Endothelial cell of umbilical vein (primary cell): ENCODE data around the gene ZWINT. TPM values are rescaled to one million over a fixed set of nuclear protein-coding genes. Genes with fewer than 3 reads are reported as not detected.

Experiments
- BruUV-seq: library from RNA; stranded (reverse); fragments of 400-500 nt; replicated peaks from 2 replicates; lab custom pipeline; 2021; lab: Mats Ljungman, UMichigan
- CTCF ChIA-PET: fragments of 300-600, 350-600 bp; sonication (Branson Sonifier 250); formaldehyde crosslinking; loops from one replicate; lab custom pipeline; 2021; ENCODE audit warnings: antibody characterized with exemption, inconsistent platforms; lab: Charles Lee
- POLR2A ChIA-PET: fragments of 300-600, 350-600 bp; sonication (Branson Sonifier 250); formaldehyde crosslinking; loops from one replicate; lab custom pipeline; 2021; ENCODE audit warnings: antibody characterized with exemption, inconsistent platforms; lab: Charles Lee
- DNase-seq: peaks from one replicate; pipeline ENCODE4 v3.0.0-alpha.2; 2011; ENCODE audit warnings: low read depth, low spot score
- FAIRE-seq: peaks from 2 replicates; lab custom pipeline; 2011; peaks lifted over from hg19 to GRCh38; lab: Jason Lieb, UNC
- H2AFZ ChIP-seq: 2 replicates; pipeline ENCODE4 v1.6.0; 2012; ENCODE audit warnings: low read depth, low read length, control low read depth, inconsistent platforms
- H3K27ac ChIP-seq: 2 replicates; pipeline ENCODE4 v1.5.1; 2011; ENCODE audit warnings: low read depth, mild to moderate bottlenecking, control low read depth, low read length, moderate library complexity; ENCODE audit not compliant: insufficient read depth
- H3K27me3 ChIP-seq, 2 experiments: 2 replicates each; pipeline versions ENCODE4 v1.6.0 to v1.6.1; 2011; ENCODE audit warnings: low read length in 2 of 2, mixed read lengths in 1 of 2; ENCODE audit not compliant: control insufficient read depth in 2 of 2, insufficient read depth in 2 of 2
- H3K36me3 ChIP-seq, 2 experiments: 2 replicates in 1 of 2; 3 replicates in 1 of 2; pipeline ENCODE4 v1.5.1; 2011; ENCODE audit warnings: low read length in 2 of 2, mild to moderate bottlenecking in 1 of 2, moderate library complexity in 1 of 2; ENCODE audit not compliant: control insufficient read depth in 2 of 2, insufficient read depth in 2 of 2; ENCODE audit errors: extremely low read depth in 1 of 2
- H3K4me1 ChIP-seq: 3 replicates; pipeline ENCODE4 v1.5.1; 2011; ENCODE audit warnings: mild to moderate bottlenecking, low read length; ENCODE audit not compliant: control insufficient read depth, insufficient read depth; ENCODE audit errors: extremely low read depth
- H3K4me2 ChIP-seq: 2 replicates; pipeline ENCODE4 v1.6.1; 2011; ENCODE audit warnings: low read length, control low read depth, mixed read lengths; ENCODE audit not compliant: insufficient read depth
- H3K4me3 ChIP-seq, 3 experiments: fragments of 200-600 bp in 1 of 3; sonication (generic), shearing (Covaris generic) in 1 of 3; replicated peaks in 1 of 3; 2 replicates each; pipeline ENCODE4 v1.5.1; 2011 to 2016; ENCODE audit warnings: control low read depth in 3 of 3, low read length in 3 of 3, mild to moderate bottlenecking in 2 of 3, inconsistent platforms in 1 of 3, low read depth in 1 of 3, moderate library complexity in 1 of 3; ENCODE audit not compliant: insufficient read depth in 1 of 3
- H3K79me2 ChIP-seq: 2 replicates; pipeline ENCODE4 v1.6.0; 2012; ENCODE audit warnings: low read length, inconsistent platforms; ENCODE audit not compliant: control insufficient read depth, insufficient read depth
- H3K9ac ChIP-seq: replicated peaks from 2 replicates; pipeline ENCODE3; 2011; ENCODE audit warnings: low read length, control low read depth; ENCODE audit not compliant: insufficient read depth; ENCODE audit errors: extremely low read depth
- H3K9me1 ChIP-seq: replicated peaks from 3 replicates; pipeline ENCODE4 v1.6.0; 2011; ENCODE audit warnings: mild to moderate bottlenecking, low read length; ENCODE audit not compliant: control insufficient read depth, insufficient read depth; ENCODE audit errors: extremely low read depth
- H3K9me3 ChIP-seq: replicated peaks from 2 replicates; pipeline ENCODE4 v1.5.1; 2012; ENCODE audit warnings: low read length, inconsistent platforms; ENCODE audit not compliant: control insufficient read depth, insufficient read depth
- H4K20me1 ChIP-seq: replicated peaks from 2 replicates; pipeline ENCODE3; 2011; ENCODE audit warnings: mild to moderate bottlenecking, low read length; ENCODE audit not compliant: control insufficient read depth, insufficient read depth; ENCODE audit errors: extremely low read depth
- EZH2 ChIP-seq: IDR thresholded peaks from 2 replicates; pipeline ENCODE4 v1.6.1; 2012; ENCODE audit warnings: borderline replicate concordance, low read depth, mild to moderate bottlenecking, moderate library complexity, low read length, inconsistent platforms; ENCODE audit not compliant: severe bottlenecking
- FOS ChIP-seq: IDR thresholded peaks from 2 replicates; pipeline ENCODE4 v1.6.1; 2011; ENCODE audit warnings: mild to moderate bottlenecking, low read length, moderate library complexity, borderline replicate concordance; ENCODE audit not compliant: insufficient read depth
- GATA2 ChIP-seq: IDR thresholded peaks from 2 replicates; pipeline ENCODE4 v1.7.0; 2011; ENCODE audit warnings: low read depth, mild to moderate bottlenecking, moderate library complexity, mixed read lengths, low read length; ENCODE audit not compliant: insufficient read length, insufficient read depth
- JUN ChIP-seq: IDR thresholded peaks from 2 replicates; pipeline ENCODE4 v1.6.1; 2011; ENCODE audit warnings: borderline replicate concordance, low read depth; ENCODE audit not compliant: insufficient read length, insufficient read depth
- MYC ChIP-seq: IDR thresholded peaks from one replicate; pipeline ENCODE4 v1.6.1; 2011; ENCODE audit warnings: mild to moderate bottlenecking, low read depth, low read length
- POLR2A ChIP-seq: IDR thresholded peaks from 2 replicates; pipeline ENCODE4 v1.6.1; 2012; ENCODE audit warnings: low read depth, mild to moderate bottlenecking, control low read depth, low read length
- POLR2AphosphoS5 ChIP-seq: IDR thresholded peaks from 2 replicates; pipeline ENCODE4 v1.6.1; 2012; ENCODE audit warnings: low read depth, mild to moderate bottlenecking, control low read depth, low read length, moderate library complexity; ENCODE audit not compliant: insufficient read depth
- dilution Hi-C: fragments of 300-500 bp; cut with MboI; formaldehyde crosslinking; loops from one replicate; pipeline ENCODE4 v1.15.0; 2019; ENCODE audit warnings: low sequenced_read_pairs; ENCODE audit not compliant: extremely low pct_ligation_motif_present
- intact Hi-C: fragments of 100-400 bp; cut with micrococcal nuclease; formaldehyde crosslinking; loops from one replicate; pipeline ENCODE4 v1.10.0; 2022
- polyA plus RNA-seq, 4 experiments: library from polyadenylated mRNA; depleted of rRNA in 3 of 4; stranded (reverse) in 3 of 4; unstranded in 1 of 4; fragments of >200 nt; gene quantifications; 2 replicates each; pipeline versions ENCODE4 v1.2.1 to v1.2.3, GENCODE V29; 2011 to 2012; ENCODE audit warnings: missing spikeins in 1 of 4
- total RNA-seq: library from RNA; stranded (reverse); gene quantifications from 2 replicates; pipeline ENCODE4 v1.2.3, GENCODE V29; 2021
- TF ChIP-seq, protein P1 (sequence below), 2 donors: IDR thresholded peaks; 1 replicate in 1 of 2; 2 replicates in 1 of 2; pipeline ENCODE4 v1.5.1; 2011; ENCODE audit warnings: low read length in 2 of 2, mild to moderate bottlenecking in 2 of 2, moderate library complexity in 2 of 2, control low read depth in 1 of 2, inconsistent platforms in 1 of 2, low read depth in 1 of 2; ENCODE audit not compliant: insufficient read depth in 1 of 2; ENCODE audit errors: extremely low read depth in 1 of 2
- TF ChIP-seq, protein P2 (sequence below): IDR thresholded peaks from 2 replicates; pipeline ENCODE4 v1.6.1; 2011; ENCODE audit not compliant: insufficient read depth, insufficient read length

Gene ZWINT
- total and polyA plus RNA-seq, 2 donors (not counting 3 experiments of a cell fraction or from before 2014, with no cell fraction given) = 42.8 to 69.6 TPM

DNA sequence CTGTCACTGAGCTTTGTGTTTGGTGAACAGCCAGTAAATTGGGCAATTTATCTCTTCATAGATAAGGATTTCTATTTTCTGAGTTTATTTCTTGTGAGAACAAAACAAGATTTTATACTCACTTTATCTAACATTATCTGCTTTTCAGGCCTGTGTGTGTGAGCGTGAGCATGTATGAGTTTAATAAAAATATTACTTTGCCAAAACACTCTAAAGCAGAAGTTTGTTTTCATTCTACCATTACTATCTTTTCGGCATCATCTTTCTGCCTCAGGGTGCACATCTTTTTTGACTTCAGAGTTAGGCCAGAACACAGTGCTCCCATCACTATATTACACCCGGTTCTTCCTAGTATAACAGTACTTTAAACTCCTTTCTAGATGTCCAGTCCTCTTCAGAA is 13.0 kb downstream of the ZWINT start:
- peaks cover 8% of the 10 kb centered on the region for H3K4me1 ChIP-seq
- BruUV-seq = no TSS peak
- H3K9me3 ChIP-seq = no peaks in the 10 kb centered on the region
- H3K4me3 ChIP-seq = no peak overlapping the region
- H2AFZ ChIP-seq = no peak overlapping the region
- no peak overlapping the region for H3K4me2 ChIP-seq
- TF ChIP-seq EZH2 = no peak
- TF ChIP-seq FOS = no peak
- TF ChIP-seq POLR2A = no peak
- TF ChIP-seq GATA2 = no peak
- no peak for TF ChIP-seq JUN
- TF ChIP-seq, protein P1, sequence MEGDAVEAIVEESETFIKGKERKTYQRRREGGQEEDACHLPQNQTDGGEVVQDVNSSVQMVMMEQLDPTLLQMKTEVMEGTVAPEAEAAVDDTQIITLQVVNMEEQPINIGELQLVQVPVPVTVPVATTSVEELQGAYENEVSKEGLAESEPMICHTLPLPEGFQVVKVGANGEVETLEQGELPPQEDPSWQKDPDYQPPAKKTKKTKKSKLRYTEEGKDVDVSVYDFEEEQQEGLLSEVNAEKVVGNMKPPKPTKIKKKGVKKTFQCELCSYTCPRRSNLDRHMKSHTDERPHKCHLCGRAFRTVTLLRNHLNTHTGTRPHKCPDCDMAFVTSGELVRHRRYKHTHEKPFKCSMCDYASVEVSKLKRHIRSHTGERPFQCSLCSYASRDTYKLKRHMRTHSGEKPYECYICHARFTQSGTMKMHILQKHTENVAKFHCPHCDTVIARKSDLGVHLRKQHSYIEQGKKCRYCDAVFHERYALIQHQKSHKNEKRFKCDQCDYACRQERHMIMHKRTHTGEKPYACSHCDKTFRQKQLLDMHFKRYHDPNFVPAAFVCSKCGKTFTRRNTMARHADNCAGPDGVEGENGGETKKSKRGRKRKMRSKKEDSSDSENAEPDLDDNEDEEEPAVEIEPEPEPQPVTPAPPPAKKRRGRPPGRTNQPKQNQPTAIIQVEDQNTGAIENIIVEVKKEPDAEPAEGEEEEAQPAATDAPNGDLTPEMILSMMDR (IDR thresholded peaks at IDR 0.05; ENCODE audit: extremely low read depth in 1 of 2, insufficient read depth in 1 of 2, low read depth in 1 of 2, low read length in 2 of 2) = no peak
- TF ChIP-seq MYC = no peak
- TF ChIP-seq, protein P2, sequence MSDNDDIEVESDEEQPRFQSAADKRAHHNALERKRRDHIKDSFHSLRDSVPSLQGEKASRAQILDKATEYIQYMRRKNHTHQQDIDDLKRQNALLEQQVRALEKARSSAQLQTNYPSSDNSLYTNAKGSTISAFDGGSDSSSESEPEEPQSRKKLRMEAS = no peak
- TF ChIP-seq POLR2AphosphoS5 = no peak
- dilution Hi-C loops (no loop called here), intact Hi-C loops (no loop called here)
- FAIRE-seq = no peak
- no peaks in the 10 kb centered on the region for H4K20me1 ChIP-seq
- no peaks in the 10 kb centered on the region for H3K9me1 ChIP-seq
- H3K27ac ChIP-seq = no peak overlapping the region
- POLR2A ChIA-PET = no interaction called here
- DNase-seq = no peak
- no peaks in the 10 kb centered on the region for H3K27me3 ChIP-seq
- CTCF ChIA-PET = no interaction called here
- H3K36me3 ChIP-seq = no peaks in the 10 kb centered on the region
- H3K79me2 ChIP-seq = no peaks in the 10 kb centered on the region
- H3K9ac ChIP-seq = no peak overlapping the region
